HTR-8/SVneo (cell line): Measurements from ENCODE around the gene F11R.
"Not testable (repeated sequence)": the region's sequence is repeated elsewhere in the genome, so short reads cannot be mapped to it uniquely, and the experiment has no call there.

Source experiments
- DNase-seq: peaks from one replicate; pipeline ENCODE4 v3.0.0; 2011; ENCODE audit warnings: low spot score, mixed read lengths; ENCODE audit not compliant: insufficient read length
- FAIRE-seq: peaks from 2 replicates; lab custom pipeline; 2011; peaks lifted over from hg19 to GRCh38; lab: Jason Lieb, UNC

The F11R gene

DNA sequence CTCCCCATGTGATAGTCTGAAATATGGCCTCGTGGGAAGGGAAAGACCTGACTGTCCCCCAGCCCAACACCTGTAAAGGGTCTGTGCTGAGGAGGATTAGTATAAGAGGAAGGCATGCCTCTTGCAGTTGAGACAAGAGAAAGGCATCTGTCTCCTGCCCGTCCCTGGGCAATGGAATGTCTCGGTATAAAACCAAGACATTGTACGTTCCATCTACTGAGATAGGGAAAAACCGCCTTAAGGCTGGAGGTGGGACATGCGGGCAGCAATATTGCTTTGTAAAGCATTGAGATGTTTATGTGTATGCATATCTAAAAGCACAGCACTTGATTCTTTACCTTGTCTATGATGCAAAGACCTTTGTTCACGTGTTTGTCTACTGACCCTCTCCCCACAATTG lies 3.8 kb downstream of the F11R start:
- not testable (repeated sequence) for FAIRE-seq, DNase-seq

DNA sequence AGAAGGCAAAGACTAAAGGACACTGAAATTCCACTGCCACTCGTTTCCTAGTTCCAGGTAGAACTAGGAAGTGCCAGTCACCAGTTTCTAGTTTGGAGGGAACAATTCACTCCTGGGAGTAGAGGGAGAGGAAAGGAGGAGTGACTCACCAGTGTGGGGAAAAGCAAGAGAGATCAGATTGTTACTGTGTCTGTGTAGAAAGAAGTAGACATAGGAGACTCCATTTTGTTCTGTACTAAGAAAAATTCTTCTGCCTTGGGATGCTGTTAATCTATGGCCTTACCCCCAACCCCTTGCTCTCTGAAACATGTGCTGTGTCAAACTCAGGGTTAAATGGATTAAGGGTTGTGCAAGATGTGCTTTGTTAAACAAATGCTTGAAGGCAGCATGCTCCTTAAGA lies 4.3 kb downstream of the F11R start:
- not testable (repeated sequence) for DNase-seq, FAIRE-seq

DNA sequence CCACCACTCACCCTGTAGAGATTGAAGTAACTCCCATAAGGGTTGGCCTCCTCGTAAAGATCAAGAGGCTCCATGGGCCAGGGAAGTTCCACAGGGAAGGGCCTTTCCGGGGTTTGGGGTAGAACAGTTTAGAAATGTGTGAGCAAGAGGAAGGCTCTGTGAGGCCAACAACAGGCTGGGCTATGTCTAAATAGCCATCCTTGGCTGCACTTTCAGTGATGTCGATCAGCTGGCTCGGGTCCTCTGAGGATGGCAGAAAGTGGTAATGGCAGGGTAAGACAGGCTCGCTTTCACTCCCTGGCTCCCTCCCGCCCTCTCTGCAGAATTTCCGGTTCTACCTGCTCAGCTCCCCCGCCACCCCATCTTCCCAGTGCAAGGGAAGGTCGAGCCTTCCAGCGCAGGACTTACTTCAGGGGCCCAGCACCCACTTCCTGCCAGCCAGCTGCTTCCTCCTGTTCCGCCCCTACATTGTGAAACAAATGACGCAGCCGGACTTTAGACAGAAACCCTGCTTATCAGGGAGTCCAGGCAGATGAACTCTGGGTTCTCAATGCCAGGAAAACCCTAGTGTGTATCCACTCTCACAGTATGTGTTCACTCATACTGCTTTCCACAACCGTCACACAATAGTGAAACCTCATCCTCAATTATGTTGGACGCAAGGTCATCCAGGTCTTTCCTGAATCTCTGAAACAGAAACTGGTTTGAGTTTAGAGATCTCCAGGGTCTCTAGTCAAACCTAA lies 7.3 kb downstream of the F11R start:
- FAIRE-seq, result no peak
- peak; percentile 73 for DNase-seq

DNA sequence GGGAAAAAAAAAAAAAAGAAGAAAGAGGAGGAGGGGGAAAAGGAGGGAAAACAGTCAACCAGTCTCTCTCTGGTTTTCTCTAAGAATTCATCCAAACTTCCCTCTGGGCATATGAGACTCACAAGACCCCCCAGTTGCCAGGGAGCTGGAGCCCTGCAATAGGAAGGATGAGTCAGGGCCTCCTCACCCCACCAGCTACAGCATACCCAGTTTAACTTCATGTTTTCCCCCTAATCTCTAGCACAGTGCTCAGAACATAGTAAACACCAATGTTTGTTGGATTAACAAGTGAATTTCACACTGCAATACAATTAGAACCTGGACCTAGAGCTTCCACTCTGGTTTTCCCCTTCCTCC lies 7.8 kb downstream of the F11R start:
- FAIRE-seq, result no peak
- no peak for DNase-seq

DNA sequence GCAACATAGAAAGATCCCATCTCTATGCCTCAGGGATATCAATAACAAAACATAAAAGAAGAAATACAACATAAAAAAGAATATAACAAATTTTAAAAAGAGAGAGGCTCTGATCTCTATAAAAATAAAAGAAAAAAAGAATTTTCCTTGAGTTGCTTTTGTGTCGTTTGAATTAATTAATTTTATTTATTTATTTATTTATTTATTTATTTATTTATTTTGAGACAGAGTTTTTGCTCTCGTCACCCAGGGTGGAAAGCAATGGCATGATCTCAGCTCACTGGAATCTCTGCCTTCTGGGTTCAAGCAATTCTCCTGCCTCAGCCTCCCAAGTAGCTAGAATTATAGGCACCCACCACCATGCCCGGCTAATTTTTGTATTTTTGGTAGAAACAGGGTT lies 8.5 kb downstream of the F11R start:
- FAIRE-seq (no peak), DNase-seq (no peak)

DNA sequence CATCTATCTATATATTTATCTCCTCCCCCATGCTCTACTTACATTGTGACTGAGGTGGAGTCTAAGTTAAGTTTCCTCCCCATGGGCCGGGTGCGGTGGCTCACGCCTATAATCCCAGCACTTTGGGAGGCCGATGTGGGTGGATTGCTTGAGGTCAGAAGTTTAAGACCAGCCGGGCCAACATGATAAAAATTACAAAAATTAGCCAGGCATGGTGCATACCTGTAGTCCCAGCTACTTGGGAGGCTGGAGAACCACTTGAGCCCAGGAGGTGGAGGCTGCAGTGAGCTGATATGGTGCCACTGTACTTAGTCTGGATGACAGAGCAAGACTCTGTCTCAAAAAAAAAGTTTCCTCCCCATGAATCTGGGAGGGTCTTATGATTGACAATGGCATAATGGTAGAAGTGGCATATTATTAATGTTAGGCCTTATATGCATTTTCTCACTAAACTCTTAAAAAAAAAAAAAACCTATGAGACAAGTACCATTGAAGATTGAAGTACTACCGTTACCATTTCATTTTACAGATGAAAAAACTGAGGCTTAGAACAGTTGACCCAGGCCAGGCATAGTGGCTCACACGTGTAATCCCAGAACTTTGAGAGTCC lies 11.2 kb downstream of the F11R start:
- FAIRE-seq (no peak), DNase-seq (no peak)

DNA sequence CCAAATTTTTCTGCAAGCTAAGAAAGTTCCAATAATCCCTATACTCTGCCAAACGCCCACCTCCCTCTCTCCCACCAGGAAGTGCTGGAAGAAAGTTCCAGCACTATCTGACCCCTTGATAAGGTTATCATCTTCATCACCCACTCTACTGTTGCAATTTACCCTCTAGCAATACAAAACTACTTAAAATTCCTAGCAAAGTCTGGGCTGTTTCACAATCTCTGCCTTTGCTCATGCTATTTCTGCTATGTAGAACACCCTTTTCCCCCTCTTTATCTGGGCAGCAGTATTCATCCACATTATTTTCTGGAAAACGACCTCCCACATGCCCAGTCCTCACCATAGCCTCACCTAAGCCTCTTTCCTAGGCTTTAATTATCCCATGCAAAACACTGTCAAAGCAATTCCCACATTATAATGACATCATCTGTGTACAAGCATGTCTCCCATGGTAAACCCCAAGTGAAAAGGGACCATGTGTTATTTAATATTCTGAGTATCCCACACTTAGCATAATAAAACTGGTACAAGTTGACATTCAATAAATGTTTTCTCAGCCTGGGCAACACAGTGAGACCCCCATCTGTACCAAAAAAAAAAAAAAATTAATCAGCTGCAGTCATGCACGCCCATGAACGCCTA lies 12.0 kb downstream of the F11R start:
- no peak for FAIRE-seq
- DNase-seq, result no peak

DNA sequence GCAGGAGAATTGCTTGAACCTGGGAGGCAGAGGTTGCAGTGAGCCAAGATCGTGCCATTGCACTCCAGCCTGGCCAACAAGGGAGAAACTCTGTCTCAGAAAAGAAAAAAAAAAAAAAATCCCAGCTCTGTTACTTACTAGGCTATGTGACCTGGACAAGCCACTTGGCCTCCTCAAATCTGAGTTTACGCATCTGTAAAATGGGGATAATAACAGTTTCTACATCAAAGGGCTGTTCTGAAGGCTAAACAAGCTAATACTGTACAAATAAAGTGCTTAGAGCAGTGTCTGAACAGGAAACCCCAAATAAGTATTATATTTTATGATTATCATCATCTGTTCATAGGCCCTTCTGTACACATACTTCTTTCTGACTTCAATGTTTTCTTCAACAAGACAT lies 13.6 kb downstream of the F11R start:
- DNase-seq (no peak), FAIRE-seq (no peak)

DNA sequence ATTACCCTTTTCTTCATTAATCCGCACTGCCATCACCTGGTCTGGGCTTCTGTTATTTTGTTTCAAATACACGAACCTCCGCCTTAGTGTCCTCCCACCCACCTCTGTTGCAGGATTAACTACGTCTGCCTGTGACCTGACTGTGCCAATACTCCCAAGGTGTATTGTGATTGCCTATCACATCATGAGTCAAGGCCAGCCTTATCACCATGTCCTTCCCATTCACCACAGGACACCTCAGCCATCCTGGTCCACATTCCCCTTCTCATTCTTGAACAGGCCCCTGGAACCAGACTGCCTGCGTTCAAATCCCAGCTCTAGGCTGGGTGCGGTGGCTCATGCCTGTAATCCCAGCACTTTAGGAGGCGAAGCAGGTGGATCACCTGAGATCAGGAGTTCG lies 14.4 kb downstream of the F11R start:
- no peak for FAIRE-seq
- DNase-seq, result no peak

DNA sequence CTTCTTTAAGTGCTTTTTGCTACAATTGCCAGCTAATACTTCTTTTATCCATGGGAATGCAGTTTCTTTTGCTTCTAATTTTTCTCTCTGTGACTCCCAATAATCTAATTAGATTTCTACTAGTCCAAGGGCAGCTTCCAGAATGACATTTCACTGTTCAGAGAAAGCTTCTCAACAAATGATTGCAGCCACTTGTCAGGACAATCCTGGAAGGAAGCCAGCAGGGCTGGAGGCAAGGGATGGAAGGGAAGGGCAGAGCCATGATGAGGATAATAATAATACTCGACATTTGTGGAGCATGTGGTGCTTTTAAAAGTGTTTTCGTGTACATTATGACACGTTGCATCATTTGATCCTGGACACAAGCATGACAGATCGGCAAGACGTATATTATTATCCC lies 19.4 kb downstream of the F11R start:
- DNase-seq (no peak), FAIRE-seq (no peak)

DNA sequence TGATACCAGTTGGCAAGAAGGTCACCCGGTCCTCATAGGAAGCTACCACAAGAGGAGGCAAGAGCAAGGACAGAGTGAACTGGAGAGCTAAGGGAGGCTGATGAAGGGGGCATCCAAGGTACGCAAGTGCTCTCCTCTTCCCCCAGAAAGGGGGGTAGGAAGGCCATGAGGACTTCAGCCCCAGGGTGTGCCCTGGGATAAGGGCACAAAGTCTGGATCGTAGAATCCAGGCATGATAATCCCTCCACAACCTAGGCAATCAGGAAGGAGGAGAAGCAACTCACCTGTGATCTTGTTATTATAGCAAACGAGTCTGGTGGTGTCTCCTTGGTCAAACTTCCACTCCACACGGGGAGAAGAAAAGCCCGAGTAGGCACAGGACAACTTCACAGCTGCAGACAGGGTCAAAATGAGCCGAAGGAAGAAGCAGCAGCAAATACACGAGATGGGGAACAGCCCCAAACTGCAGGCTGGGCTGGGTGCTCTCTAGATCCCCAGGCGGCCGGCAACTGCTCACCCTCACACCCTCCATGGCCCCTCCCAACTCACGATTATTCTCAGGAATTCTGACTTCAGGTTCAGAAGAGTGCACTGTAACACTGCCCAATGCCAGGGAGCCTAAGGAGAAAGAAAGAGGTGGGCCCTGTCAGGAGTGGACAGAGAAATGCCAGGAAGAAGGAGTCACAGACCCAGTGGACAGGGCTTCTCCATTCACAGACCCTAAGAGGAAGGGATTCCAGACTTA lies 20.0 kb downstream of the F11R start:
- FAIRE-seq, result no peak

DNA sequence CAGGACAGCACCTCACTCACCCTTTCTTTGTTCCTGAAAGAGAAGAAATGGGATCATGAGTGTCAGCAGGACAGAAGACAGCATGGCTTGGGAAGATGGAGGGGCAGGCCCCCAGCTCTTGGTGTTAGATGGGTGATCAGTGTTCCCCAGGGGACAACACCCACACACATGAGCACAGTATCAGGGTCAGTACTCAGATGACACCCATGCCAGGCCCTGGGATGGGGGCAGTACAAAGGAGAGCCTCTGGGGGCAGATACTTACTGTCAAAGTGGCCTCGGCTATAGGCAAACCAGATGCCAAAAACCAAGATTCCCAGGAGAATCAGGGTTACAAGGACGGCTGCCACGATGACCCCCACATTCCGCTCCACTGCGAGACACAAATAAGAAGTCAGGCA lies 21.6 kb downstream of the F11R start:
- FAIRE-seq (no peak), DNase-seq (no peak)

More for the DNA sequence above, 20.0 kb downstream of the F11R start:
- no peak for DNase-seq

DNA sequence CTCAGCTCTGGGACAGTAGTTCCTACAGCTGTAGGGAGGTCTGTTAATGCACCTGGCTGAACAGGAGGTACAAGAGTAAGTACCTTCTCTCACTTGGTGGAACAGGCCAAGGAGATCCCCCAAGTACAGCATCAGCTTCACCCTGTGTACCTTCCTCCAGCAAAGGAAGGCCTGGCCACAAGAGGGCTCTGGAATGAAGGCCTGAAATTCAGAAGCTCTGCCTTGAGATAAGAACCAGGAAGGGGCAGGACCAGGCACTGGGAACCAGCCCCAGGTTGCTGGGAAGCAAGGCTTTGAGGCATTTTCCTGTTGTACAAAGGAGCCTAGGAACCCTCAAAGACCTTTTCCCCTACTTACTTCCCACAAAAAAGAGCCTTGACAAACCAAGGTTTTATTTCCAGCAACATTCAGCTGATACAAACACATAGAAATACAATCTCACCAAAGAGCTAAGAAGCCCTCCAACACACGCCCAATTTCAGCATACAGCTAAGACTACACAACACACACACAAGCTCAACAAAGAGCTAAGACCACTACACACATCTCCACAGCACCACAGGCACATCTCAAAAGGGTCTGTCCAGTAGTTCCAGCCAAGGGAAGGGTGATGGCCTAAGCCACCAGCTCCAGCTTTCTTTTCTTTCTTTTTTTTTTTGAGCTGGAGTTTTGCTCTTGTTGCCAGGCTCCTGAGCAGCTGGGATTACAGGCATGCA lies 23.5 kb downstream of the F11R start:
- no peak for DNase-seq
- FAIRE-seq, result no peak

DNA sequence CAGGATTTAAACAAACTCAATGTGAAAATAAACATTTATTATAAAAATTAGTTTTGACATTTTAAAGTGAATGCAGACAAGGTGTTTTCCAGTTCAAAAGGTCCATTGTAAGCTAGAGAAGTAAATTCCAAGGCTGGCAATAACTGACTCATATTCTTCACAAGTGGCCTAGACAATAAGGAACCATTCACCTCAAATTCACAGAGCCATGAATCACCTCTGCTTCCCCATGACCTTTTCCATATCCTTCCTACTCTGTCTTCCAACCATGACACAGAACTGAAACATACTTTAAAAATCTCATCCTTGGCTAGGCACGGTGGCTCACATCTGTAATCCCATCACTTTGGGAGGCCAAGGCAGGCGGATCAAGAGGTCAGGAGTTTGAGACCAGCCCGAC lies 24.8 kb downstream of the F11R start:
- DNase-seq (no peak), FAIRE-seq (no peak)

DNA sequence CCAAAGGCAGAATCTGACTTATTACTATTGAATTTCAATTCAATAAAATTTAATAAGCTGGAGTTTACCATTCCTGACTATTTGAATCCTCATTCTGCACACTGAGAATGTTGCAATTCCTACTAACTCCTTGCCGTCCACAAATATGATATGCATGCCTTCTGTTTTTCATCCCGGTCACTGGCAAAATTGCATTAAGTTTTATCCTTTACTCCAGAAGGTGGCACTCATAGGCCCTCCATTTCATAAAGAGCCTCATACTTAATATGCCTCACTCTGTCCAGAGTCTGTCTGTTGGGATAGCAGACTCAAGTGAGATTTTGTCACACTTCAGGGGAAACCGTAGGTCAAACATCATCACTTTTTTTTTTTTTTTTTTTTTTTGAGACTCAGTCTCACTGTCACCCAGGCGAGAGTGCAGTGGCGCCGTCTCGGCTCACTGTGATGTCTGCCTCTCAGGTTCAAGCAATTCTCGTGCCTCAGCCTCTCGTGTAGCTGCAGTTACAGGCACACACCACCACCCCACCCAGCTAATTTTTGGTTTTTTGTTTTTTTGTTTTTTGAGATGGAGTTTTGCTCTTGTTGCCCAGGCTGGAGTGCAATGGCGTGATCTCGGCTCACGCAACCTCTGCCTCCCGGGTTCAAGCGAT lies 27.3 kb downstream of the F11R start:
- DNase-seq, result peak; percentile 42

DNA sequence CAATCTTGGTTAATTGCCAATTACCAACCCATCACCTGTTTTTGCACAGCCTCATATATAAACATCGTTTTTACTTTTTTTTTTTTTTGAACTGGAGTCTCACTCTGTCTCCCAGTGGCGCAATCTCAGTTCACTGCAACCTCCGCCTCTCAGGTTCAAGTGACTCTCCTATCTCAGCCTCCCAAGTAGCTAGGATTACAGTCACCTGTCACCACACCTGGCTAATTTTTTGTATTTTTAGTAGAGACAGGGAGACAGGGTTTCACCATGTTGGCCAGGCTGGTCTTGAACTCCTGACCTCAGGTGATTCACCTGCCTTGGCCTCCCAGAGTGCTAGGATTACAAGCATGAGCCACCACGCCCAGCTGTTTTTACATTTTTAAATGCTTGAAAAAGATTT lies 28.9 kb downstream of the F11R start:
- not testable (repeated sequence) for DNase-seq, FAIRE-seq

More for the DNA sequence above, 27.3 kb downstream of the F11R start:
- no peak for FAIRE-seq

DNA sequence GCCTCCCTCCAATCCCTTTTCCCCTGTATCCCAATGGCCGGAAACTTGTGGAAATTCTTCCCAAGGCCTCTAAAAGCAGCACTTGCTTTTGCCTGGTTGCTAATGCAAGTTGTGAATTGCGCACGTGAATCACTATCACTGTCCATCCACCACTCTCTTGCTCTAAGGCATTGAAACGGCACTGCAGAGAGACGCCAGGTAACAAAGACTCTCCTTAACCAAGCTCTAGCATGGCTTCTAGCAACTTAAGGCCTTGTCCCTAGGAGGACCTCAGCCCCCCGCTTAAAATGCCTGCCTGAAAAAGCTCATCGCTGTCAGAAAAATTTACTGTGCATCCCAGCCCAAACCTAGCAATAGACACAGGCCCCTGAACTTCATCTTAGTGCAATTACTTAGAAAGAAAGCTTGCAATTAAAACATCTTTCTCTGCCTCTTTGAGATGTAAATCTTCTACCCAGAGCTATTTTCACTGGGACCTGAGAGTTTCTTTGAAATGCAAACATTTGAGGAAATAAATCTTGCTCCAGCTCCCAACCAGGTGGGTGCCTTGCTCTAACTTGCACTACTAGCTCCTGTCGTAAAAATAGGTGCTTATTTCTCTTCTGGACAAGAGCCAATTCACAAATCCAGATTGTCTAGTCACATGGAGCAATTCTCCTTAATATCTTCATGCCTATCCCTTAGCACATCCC lies 33.4 kb downstream of the F11R start:
- no peak for DNase-seq
- FAIRE-seq, result no peak

DNA sequence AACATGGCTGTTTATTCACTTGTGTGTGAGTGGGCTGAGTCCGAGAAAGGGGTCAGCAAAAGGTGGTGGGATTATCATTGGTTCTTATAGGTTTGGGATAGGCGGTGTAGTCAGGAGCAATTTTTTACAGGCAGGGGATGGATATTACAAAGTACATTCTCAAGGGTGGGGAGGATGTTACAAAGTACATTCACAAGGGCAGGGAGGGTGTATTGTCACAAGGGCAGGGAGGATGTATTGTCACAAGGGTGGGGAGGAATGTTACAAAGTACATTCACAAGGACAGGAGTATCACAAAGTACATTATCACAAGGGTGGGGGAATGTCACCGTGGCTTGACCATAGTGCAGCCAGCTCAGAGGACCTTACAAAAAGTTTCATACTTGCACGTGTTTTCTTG lies 35.2 kb downstream of the F11R start:
- no peak for FAIRE-seq
- no peak for DNase-seq
